ENCODE measurements around the gene GRB14.

- no peak for TF ChIP-seq CTCF (IDR thresholded peaks at IDR 0.05)
- TF ChIP-seq TCF7L2 (IDR thresholded peaks at IDR 0.05; ENCODE audit: low read depth, low read length), result no peak
Measured at GRCh38 chr2:164449706-164450105, 171.6 kb downstream of the GRB14 start.

Data from Panc1 (cell line).